Measurements from ENCODE around the gene ADAMTS2. TPM values are rescaled to one million over a fixed set of nuclear protein-coding genes. Genes with fewer than 3 reads are reported as not detected.

Gene ADAMTS2
- total RNA-seq, 1 donor from 2014 or later: 8.2 TPM

DNA sequence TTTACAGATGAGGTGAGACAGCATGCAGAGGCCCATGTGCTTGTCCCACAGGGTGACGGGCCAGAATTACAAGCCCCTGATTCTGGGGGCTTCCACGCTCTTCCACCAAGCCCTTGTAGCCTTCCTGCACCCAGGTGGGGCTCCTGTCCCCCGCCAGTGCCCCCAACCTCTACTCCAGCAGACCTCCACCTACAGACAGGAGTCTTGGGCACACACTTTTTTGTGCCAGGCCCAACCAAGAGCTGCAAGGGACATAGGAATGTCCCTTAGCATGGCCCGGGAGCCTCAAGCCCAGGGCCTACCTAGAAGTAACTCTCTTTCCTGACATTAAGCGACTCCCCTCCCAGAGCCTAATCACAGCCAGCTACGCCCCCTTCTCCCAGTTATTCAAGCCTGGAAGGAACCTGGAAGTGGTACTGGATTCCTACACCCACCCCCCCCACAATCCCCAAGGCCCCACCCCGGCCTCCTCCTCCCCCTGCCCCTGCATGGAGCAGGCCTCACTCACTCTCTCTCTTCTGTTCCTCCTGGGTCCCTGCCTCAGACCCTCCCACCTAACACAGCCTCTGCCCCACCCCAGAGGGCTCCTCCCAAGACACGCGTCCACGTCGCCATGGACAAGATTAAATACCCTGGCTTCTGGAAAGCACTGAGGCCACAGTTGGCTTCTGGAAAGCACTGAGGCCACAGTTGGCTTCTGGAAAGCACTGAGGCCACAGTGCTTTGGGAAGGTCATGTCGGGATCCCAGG, 30.5 kb downstream of the ADAMTS2 start:
- peaks cover 13% of the 10 kb centered on the region for H3K9me3 Mint-ChIP-seq
- peak overlapping the region; percentile 88 for H3K27ac Mint-ChIP-seq
- DNase-seq (ENCODE audit: low spot score in 2 of 2, unreplicated experiment in 2 of 2): no peak
- H3K36me3 Mint-ChIP-seq: no peaks in the 10 kb centered on the region
- peaks cover 16% of the 10 kb centered on the region for H3K4me1 Mint-ChIP-seq
- H3K27me3 Mint-ChIP-seq (ENCODE audit: low read depth): no peaks in the 10 kb centered on the region
- H3K4me3 Mint-ChIP-seq: no peak overlapping the region
- TF ChIP-seq, protein P1, sequence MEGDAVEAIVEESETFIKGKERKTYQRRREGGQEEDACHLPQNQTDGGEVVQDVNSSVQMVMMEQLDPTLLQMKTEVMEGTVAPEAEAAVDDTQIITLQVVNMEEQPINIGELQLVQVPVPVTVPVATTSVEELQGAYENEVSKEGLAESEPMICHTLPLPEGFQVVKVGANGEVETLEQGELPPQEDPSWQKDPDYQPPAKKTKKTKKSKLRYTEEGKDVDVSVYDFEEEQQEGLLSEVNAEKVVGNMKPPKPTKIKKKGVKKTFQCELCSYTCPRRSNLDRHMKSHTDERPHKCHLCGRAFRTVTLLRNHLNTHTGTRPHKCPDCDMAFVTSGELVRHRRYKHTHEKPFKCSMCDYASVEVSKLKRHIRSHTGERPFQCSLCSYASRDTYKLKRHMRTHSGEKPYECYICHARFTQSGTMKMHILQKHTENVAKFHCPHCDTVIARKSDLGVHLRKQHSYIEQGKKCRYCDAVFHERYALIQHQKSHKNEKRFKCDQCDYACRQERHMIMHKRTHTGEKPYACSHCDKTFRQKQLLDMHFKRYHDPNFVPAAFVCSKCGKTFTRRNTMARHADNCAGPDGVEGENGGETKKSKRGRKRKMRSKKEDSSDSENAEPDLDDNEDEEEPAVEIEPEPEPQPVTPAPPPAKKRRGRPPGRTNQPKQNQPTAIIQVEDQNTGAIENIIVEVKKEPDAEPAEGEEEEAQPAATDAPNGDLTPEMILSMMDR (IDR thresholded peaks at IDR 0.05; ENCODE audit: unreplicated experiment): no peak

- H3K27ac Mint-ChIP-seq: peak overlapping the region; percentile 88
- TF ChIP-seq, protein P1 (IDR thresholded peaks at IDR 0.05; ENCODE audit: unreplicated experiment): no peak
- peaks cover 13% of the 10 kb centered on the region for H3K9me3 Mint-ChIP-seq
- H3K4me1 Mint-ChIP-seq: peaks cover 10% of the 10 kb centered on the region
- H3K27me3 Mint-ChIP-seq (ENCODE audit: low read depth): no peaks in the 10 kb centered on the region
- no peak overlapping the region for H3K4me3 Mint-ChIP-seq
- no peaks in the 10 kb centered on the region for H3K36me3 Mint-ChIP-seq
- DNase-seq (ENCODE audit: low spot score in 2 of 2, unreplicated experiment in 2 of 2): peak in 1 of 2 experiments; percentile 52
Measured at GRCh38 chr5:179313849-179314521, 31.3 kb downstream of the ADAMTS2 start.

- no peak overlapping the region for H3K27ac Mint-ChIP-seq
- DNase-seq (ENCODE audit: low spot score in 2 of 2, unreplicated experiment in 2 of 2): no peak
Measured at GRCh38 chr5:179312557-179313235, 32.6 kb downstream of the ADAMTS2 start.

GRCh38 chr5:179311581-179311980, 33.7 kb downstream of the ADAMTS2 start:
- Mint-ChIP-seq H3K9me3 (peaks cover 13% of the 10 kb centered on the region), H3K27me3 (ENCODE audit: low read depth) (no peaks in the 10 kb centered on the region), H3K27ac (peak overlapping the region; percentile 32), H3K4me1 (peaks cover 8% of the 10 kb centered on the region), H3K4me3 (no peak overlapping the region), H3K36me3 (no peaks in the 10 kb centered on the region)
- TF ChIP-seq, protein P1 (IDR thresholded peaks at IDR 0.05; ENCODE audit: unreplicated experiment): no peak
- no peak for DNase-seq (ENCODE audit: low spot score in 2 of 2, unreplicated experiment in 2 of 2)

More at GRCh38 chr5:179312557-179313235, 32.6 kb downstream of the ADAMTS2 start:
- TF ChIP-seq, protein P1 (IDR thresholded peaks at IDR 0.05; ENCODE audit: unreplicated experiment): no peak
- no peaks in the 10 kb centered on the region for H3K36me3 Mint-ChIP-seq
- peaks cover 8% of the 10 kb centered on the region for H3K4me1 Mint-ChIP-seq
- peaks cover 13% of the 10 kb centered on the region for H3K9me3 Mint-ChIP-seq
- no peaks in the 10 kb centered on the region for H3K27me3 Mint-ChIP-seq (ENCODE audit: low read depth)
- H3K4me3 Mint-ChIP-seq: no peak overlapping the region

- no peaks in the 10 kb centered on the region for H3K36me3 Mint-ChIP-seq
- TF ChIP-seq, protein P1 (IDR thresholded peaks at IDR 0.05; ENCODE audit: unreplicated experiment): no peak
- no peaks in the 10 kb centered on the region for H3K27me3 Mint-ChIP-seq (ENCODE audit: low read depth)
- peak overlapping the region; percentile 32 for H3K27ac Mint-ChIP-seq
- H3K4me3 Mint-ChIP-seq: no peak overlapping the region
- H3K4me1 Mint-ChIP-seq: peaks cover 8% of the 10 kb centered on the region
- peaks cover 17% of the 10 kb centered on the region for H3K9me3 Mint-ChIP-seq
- DNase-seq (ENCODE audit: low spot score in 2 of 2, unreplicated experiment in 2 of 2): no peak
Measured at GRCh38 chr5:179311091-179311470, 34.2 kb downstream of the ADAMTS2 start.
